ENCODE measurements around the gene UBTD2.

UBTD2 gene

DNA sequence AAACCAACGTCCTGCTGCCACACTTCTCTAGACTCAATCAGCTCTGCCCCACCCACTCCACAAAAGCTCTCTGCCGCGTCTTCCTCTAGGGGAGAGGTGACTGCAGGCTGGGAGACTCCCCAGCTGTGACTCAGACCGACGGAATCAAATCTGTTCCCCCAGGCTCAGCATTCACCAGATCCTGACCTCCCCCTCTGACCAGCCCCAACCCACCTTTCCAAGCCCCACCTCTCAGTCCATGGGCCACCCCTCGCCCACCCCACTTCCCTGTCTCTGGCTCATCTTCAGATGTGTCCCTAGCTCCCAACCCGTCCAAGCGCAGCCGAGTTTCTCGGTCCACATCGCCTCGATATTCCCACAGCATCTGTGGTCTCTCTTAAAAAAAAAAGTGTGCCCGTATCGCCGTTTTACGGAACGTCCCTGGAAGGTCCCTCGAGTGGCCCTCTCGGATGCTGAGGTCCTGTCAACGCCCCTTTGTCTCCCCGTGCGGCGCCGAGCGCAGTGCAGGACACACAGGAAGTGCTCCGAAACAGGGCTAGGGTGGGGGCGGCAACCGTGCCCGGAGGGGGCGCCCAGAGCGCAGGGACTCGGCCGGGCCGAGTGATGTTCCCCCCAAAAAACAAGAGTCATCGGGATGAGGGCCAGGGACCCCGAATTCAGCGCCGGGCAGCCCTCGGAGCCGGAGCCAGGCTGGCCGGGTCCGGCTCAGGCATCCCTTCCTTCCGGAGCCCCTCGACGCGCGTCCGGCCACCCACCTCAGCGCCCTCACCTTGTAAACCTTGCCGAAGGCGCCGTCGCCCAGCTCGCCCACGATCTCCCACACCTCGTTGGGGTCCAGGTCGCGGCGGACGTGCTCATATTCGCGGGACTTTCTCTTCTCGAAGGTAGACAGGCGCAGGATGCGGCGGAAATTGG is 96.2 kb downstream of the UBTD2 start:
- Histone ChIP-seq H3K79me2 (ENCODE audit: insufficient read depth, low read length) (peaks cover 52% of the 10 kb centered on the region), H3K9me3 (ENCODE audit: insufficient read depth, low read length, severe bottlenecking) (no peaks in the 10 kb centered on the region), H3K4me3 (ENCODE audit: low read depth in 1 of 2, low read length in 2 of 2) (peak overlapping the region; percentile 92 to 98), H3K4me2 (ENCODE audit: insufficient read depth, low read length) (peak overlapping the region; percentile 89), H3K9ac (ENCODE audit: low read depth, low read length) (peak overlapping the region; percentile 81), H2AFZ (ENCODE audit: low read depth, low read length) (peak overlapping the region; percentile 95), H3K27ac (ENCODE audit: low read length) (peak overlapping the region; percentile 70), H3K27me3 (ENCODE audit: insufficient read depth, low read length, poor library complexity) (peaks cover 6% of the 10 kb centered on the region), H3K4me1 (ENCODE audit: insufficient read depth, low read length) (peaks cover 34% of the 10 kb centered on the region), H4K20me1 (ENCODE audit: insufficient read depth, low read length) (peaks cover 20% of the 10 kb centered on the region), H3K36me3 (ENCODE audit: insufficient read depth, low read length) (peaks cover 3% of the 10 kb centered on the region; the same call in 1 of the 2 replicates)
- ATAC-seq (ENCODE audit: insufficient read depth, low read depth) (peak; percentile 42), DNase-seq (peak; percentile 66)
- TF ChIP-seq, protein P1, sequence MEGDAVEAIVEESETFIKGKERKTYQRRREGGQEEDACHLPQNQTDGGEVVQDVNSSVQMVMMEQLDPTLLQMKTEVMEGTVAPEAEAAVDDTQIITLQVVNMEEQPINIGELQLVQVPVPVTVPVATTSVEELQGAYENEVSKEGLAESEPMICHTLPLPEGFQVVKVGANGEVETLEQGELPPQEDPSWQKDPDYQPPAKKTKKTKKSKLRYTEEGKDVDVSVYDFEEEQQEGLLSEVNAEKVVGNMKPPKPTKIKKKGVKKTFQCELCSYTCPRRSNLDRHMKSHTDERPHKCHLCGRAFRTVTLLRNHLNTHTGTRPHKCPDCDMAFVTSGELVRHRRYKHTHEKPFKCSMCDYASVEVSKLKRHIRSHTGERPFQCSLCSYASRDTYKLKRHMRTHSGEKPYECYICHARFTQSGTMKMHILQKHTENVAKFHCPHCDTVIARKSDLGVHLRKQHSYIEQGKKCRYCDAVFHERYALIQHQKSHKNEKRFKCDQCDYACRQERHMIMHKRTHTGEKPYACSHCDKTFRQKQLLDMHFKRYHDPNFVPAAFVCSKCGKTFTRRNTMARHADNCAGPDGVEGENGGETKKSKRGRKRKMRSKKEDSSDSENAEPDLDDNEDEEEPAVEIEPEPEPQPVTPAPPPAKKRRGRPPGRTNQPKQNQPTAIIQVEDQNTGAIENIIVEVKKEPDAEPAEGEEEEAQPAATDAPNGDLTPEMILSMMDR (IDR thresholded peaks at IDR 0.05; ENCODE audit: borderline replicate concordance, extremely low read depth, low read length, poor library complexity, severe bottlenecking): no peak
- no peak for TF ChIP-seq EZH2 (IDR thresholded peaks at IDR 0.05; ENCODE audit: borderline replicate concordance, low read depth, low read length, severe bottlenecking)

DNA sequence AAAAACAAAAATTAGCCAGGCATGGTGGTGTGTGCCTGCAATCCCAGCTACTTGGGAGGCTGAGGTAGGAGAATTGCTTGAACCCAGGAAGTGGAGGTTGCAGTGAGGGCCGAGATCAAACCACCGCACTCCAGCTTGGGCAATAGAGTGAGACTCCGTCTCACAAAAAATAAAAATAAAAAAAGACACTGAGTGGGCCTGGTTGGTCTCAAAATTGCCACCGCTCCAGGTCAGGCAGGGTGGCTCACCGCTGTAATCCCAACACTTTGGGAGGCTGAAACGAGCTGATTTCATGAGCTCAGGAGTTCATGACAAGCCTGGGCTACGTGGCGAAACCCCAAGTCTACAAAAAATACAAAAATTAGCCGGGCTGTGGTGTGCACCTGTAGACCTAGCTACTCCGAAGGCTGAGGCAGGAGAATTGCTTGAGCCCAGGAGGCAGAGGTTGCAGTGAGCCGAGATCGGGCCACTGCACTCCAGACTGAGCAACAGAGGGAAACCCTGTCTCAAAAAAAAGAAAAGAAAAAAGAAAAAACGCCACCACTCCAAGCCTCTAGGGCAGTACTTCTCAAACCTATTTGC is 97.4 kb downstream of the UBTD2 start:
- peak overlapping the region; percentile 70; the same call in 1 of the 2 replicates for H3K27ac ChIP-seq (ENCODE audit: low read length)
- H2AFZ ChIP-seq (ENCODE audit: low read depth, low read length): no peak overlapping the region
- no peak for DNase-seq
- peak overlapping the region in 1 of 2 experiments; percentile 98; a peak in 2 of 4 replicates for H3K4me3 ChIP-seq (ENCODE audit: low read depth in 1 of 2, low read length in 2 of 2)
- no peaks in the 10 kb centered on the region for H3K9me3 ChIP-seq (ENCODE audit: insufficient read depth, low read length, severe bottlenecking)
- no peak for ATAC-seq (ENCODE audit: insufficient read depth, low read depth)
- peak overlapping the region; percentile 89 for H3K4me2 ChIP-seq (ENCODE audit: insufficient read depth, low read length)
- peaks cover 20% of the 10 kb centered on the region for H4K20me1 ChIP-seq (ENCODE audit: insufficient read depth, low read length)
- H3K36me3 ChIP-seq (ENCODE audit: insufficient read depth, low read length): peaks cover 3% of the 10 kb centered on the region; the same call in 1 of the 2 replicates
- peak overlapping the region; percentile 81; the same call in 1 of the 2 replicates for H3K9ac ChIP-seq (ENCODE audit: low read depth, low read length)
- H3K79me2 ChIP-seq (ENCODE audit: insufficient read depth, low read length): peaks cover 56% of the 10 kb centered on the region
- H3K27me3 ChIP-seq (ENCODE audit: insufficient read depth, low read length, poor library complexity): peaks cover 6% of the 10 kb centered on the region
- TF ChIP-seq EZH2 (IDR thresholded peaks at IDR 0.05; ENCODE audit: borderline replicate concordance, low read depth, low read length, severe bottlenecking): no peak
- TF ChIP-seq, protein P1 (IDR thresholded peaks at IDR 0.05; ENCODE audit: borderline replicate concordance, extremely low read depth, low read length, poor library complexity, severe bottlenecking): no peak
- H3K4me1 ChIP-seq (ENCODE audit: insufficient read depth, low read length): peaks cover 34% of the 10 kb centered on the region

DNA sequence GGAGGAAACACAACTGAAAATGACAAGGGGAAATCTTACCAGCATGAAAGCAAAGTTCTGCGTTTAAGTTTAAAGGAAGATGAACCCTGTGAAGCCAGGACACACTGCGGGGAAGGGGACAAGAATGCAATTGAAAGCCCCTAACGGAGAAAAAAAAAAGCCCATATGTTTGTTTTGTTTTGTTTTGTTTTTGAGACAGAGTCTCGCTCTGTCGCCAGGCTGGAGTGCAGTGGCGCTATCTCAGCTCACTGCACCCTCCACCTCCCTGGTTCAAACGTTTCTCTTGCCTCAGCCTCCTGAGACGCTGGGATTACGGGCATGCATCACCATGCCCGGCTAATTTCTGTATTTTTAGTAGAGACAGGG is 98.5 kb downstream of the UBTD2 start:
- H3K36me3 ChIP-seq (ENCODE audit: insufficient read depth, low read length): peaks cover 5% of the 10 kb centered on the region; the same call in 1 of the 2 replicates
- no peak overlapping the region for H3K27ac ChIP-seq (ENCODE audit: low read length)
- H3K79me2 ChIP-seq (ENCODE audit: insufficient read depth, low read length): peaks cover 61% of the 10 kb centered on the region
- H2AFZ ChIP-seq (ENCODE audit: low read depth, low read length): no peak overlapping the region
- H3K9ac ChIP-seq (ENCODE audit: low read depth, low read length): no peak overlapping the region
- DNase-seq: no peak
- no peaks in the 10 kb centered on the region for H3K9me3 ChIP-seq (ENCODE audit: insufficient read depth, low read length, severe bottlenecking)
- H4K20me1 ChIP-seq (ENCODE audit: insufficient read depth, low read length): peaks cover 24% of the 10 kb centered on the region
- H3K4me1 ChIP-seq (ENCODE audit: insufficient read depth, low read length): peaks cover 34% of the 10 kb centered on the region
- peaks cover 6% of the 10 kb centered on the region for H3K27me3 ChIP-seq (ENCODE audit: insufficient read depth, low read length, poor library complexity)
- H3K4me2 ChIP-seq (ENCODE audit: insufficient read depth, low read length): no peak overlapping the region
- no peak for ATAC-seq (ENCODE audit: insufficient read depth, low read depth)
- H3K4me3 ChIP-seq (ENCODE audit: low read depth in 1 of 2, low read length in 2 of 2): no peak overlapping the region
- TF ChIP-seq, protein P1 (IDR thresholded peaks at IDR 0.05; ENCODE audit: borderline replicate concordance, extremely low read depth, low read length, poor library complexity, severe bottlenecking): no peak
- TF ChIP-seq EZH2 (IDR thresholded peaks at IDR 0.05; ENCODE audit: borderline replicate concordance, low read depth, low read length, severe bottlenecking): no peak
